C4-2B (cell line): ENCODE measurements around the gene DNAJC11.

ENCODE experiments used
- ZFX ChIP-seq: fragments of 450-650 bp; IDR thresholded peaks from 2 replicates; pipeline ENCODE4 v1.6.1; 2017
- TF ChIP-seq, protein P1 (sequence below): fragments of 450-650 bp; conservative IDR thresholded peaks from 2 replicates; pipeline ENCODE4 v1.5.1; 2017; ENCODE audit warnings: mild to moderate bottlenecking

DNA sequence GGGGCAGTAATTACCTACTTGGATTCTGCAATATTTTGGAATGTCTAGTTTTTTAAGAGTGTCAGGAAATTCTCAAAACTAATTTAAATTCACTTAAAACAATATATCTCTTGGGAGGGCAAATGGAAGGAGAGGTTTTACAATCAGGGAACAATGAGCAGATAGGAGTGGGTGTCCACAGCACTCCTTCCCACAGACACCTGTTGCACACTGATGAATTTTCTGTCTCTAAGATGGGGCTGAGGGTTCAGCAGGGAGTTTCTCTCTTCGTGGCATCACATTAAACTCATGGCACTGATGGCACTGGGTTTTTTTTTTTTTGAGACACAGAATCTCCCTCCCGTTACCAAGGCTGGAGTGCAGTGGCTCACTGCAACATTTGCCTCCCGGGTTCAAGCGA lies 82.6 kb downstream of the DNAJC11 start:
- TF ChIP-seq, protein P1, sequence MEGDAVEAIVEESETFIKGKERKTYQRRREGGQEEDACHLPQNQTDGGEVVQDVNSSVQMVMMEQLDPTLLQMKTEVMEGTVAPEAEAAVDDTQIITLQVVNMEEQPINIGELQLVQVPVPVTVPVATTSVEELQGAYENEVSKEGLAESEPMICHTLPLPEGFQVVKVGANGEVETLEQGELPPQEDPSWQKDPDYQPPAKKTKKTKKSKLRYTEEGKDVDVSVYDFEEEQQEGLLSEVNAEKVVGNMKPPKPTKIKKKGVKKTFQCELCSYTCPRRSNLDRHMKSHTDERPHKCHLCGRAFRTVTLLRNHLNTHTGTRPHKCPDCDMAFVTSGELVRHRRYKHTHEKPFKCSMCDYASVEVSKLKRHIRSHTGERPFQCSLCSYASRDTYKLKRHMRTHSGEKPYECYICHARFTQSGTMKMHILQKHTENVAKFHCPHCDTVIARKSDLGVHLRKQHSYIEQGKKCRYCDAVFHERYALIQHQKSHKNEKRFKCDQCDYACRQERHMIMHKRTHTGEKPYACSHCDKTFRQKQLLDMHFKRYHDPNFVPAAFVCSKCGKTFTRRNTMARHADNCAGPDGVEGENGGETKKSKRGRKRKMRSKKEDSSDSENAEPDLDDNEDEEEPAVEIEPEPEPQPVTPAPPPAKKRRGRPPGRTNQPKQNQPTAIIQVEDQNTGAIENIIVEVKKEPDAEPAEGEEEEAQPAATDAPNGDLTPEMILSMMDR = no peak
- TF ChIP-seq ZFX = no peak
